Vagina (tissue), 2 donors: Measurements from ENCODE around the gene CLDN1.

Experiments used
- POLR2A ChIP-seq, 2 donors: fragments of 450-650 bp; IDR thresholded peaks; one replicate each; pipeline ENCODE4 v1.6.1; 2017; ENCODE audit warnings: antibody characterized with exemption in 2 of 2, mild to moderate bottlenecking in 2 of 2, moderate library complexity in 2 of 2
- POLR2AphosphoS5 ChIP-seq, 2 donors: sonication (generic); formaldehyde crosslinking; IDR thresholded peaks; one replicate each; pipeline ENCODE4 v1.9.0; 2017; ENCODE audit warnings: antibody characterized with exemption in 2 of 2, mild to moderate bottlenecking in 2 of 2, low read depth in 1 of 2; ENCODE audit not compliant: insufficient read depth in 1 of 2
- TF ChIP-seq, protein P1 (sequence below), 3 experiments: fragments of 450-650 bp in 2 of 3; fragments of 200-600 bp in 1 of 3; sonication (generic) in 1 of 3; IDR thresholded peaks; one replicate each; pipeline ENCODE4 v1.5.1; 2017 to 2019; ENCODE audit warnings: antibody characterized with exemption in 3 of 3, mild to moderate bottlenecking in 2 of 3, moderate library complexity in 2 of 3

DNA sequence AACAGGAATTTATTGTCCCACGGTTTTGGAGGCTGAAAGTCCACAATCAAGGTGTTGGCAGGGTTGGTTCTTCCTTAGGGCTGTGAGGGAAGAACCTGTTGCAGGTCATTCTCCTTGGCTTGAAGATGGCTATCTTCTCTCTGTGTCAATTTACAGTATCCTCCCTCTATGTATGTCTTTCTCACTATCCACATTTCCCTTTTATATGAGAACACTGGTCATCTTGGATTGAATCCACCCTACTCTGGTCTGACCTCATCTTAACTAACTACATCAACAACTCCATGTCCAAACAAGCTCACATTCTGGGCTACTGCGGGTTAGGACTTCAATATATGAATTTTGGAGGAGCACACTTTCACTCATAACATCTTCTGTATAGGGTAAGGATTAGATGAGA, 61.9 kb downstream of the CLDN1 start:
- TF ChIP-seq, protein P1, sequence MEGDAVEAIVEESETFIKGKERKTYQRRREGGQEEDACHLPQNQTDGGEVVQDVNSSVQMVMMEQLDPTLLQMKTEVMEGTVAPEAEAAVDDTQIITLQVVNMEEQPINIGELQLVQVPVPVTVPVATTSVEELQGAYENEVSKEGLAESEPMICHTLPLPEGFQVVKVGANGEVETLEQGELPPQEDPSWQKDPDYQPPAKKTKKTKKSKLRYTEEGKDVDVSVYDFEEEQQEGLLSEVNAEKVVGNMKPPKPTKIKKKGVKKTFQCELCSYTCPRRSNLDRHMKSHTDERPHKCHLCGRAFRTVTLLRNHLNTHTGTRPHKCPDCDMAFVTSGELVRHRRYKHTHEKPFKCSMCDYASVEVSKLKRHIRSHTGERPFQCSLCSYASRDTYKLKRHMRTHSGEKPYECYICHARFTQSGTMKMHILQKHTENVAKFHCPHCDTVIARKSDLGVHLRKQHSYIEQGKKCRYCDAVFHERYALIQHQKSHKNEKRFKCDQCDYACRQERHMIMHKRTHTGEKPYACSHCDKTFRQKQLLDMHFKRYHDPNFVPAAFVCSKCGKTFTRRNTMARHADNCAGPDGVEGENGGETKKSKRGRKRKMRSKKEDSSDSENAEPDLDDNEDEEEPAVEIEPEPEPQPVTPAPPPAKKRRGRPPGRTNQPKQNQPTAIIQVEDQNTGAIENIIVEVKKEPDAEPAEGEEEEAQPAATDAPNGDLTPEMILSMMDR (IDR thresholded peaks at IDR 0.05): no peak
- TF ChIP-seq POLR2A (IDR thresholded peaks at IDR 0.05): no peak
- no peak for TF ChIP-seq POLR2AphosphoS5 (IDR thresholded peaks at IDR 0.05; ENCODE audit: insufficient read depth in 1 of 2, low read depth in 1 of 2)
